ENCODE measurements around the gene WBP11. TPM values are rescaled to one million over a fixed set of nuclear protein-coding genes. Genes with fewer than 3 reads are reported as not detected.

The WBP11 gene
- total and polyA plus RNA-seq, 9 of the 15 experiments (the other 6 are each of a cell fraction or from before 2014, with no cell fraction given), result 7.7 to 60.8 (median 24.6) TPM

- no peaks in the 10 kb centered on the region for H3K79me2 ChIP-seq (ENCODE audit: control insufficient read depth, insufficient read depth, low read length)
- H3K4me3 ChIP-seq, result no peak overlapping the region
- DNase-seq (ENCODE audit: extremely low read depth in 1 of 4, low spot score in 3 of 4) (no peak), FAIRE-seq (no peak), ATAC-seq (no peak)
- intact Hi-C loops (cut with micrococcal nuclease), result no loop called here
- no peak overlapping the region for H3K4me2 ChIP-seq (ENCODE audit: insufficient read depth, low read length)
- in situ Hi-C loops (cut with MboI), result no loop called here
- no TSS peak for BruUV-seq (replicated peaks)
- H3K9me3 ChIP-seq (replicated peaks; ENCODE audit: control insufficient read depth, insufficient read depth, low read depth, low read length), result no peaks in the 10 kb centered on the region
- no peaks in the 10 kb centered on the region for H4K20me1 ChIP-seq (replicated peaks; ENCODE audit: control insufficient read depth, insufficient read depth, low read length)
- no peak overlapping the region for H3K9ac ChIP-seq (ENCODE audit: insufficient read depth in 1 of 2, low read depth in 2 of 2, low read length in 2 of 2)
- TF ChIP-seq ZFP1 (CRISPR knock-in tag; IDR thresholded peaks at IDR 0.05), result no peak
- no peak for TF ChIP-seq ZNF24 (IDR thresholded peaks at IDR 0.05)
- TF ChIP-seq FOXJ2 (tag; IDR thresholded peaks at IDR 0.05), result no peak
- no peak for TF ChIP-seq ZNF512 (tag; IDR thresholded peaks at IDR 0.05)
- H2AFZ ChIP-seq (ENCODE audit: low read depth, low read length), result no peak overlapping the region
- ChIA-PET POLR2A (no interaction called here), CTCF (ENCODE audit: low intra/inter-chr PET ratio) (no interaction called here)
- H3K27me3 ChIP-seq (ENCODE audit: control insufficient read depth in 2 of 2, insufficient read depth in 2 of 2, low read length in 2 of 2), result peaks cover 0 to 14% of the 10 kb centered on the region in 2 experiments; a peak in 2 of 5 replicates
- no peaks in the 10 kb centered on the region; a peak in 1 of 5 replicates for H3K4me1 ChIP-seq (replicated peaks in 1 of 2; ENCODE audit: control insufficient read depth in 2 of 2, insufficient read depth in 2 of 2, low read length in 2 of 2)
- 56% methylated on average over 31 of the region's 67 CpGs for WGBS (ENCODE audit: insufficient coverage, low coverage, missing lambda C conversion rate)
- H3K9me1 ChIP-seq (ENCODE audit: control insufficient read depth, insufficient read depth, low read length), result no peaks in the 10 kb centered on the region
- H3K27ac ChIP-seq (ENCODE audit: extremely low read depth, low read depth, low read length), result no peak overlapping the region
- no peaks in the 10 kb centered on the region for H3K36me3 ChIP-seq (ENCODE audit: control insufficient read depth, insufficient read depth, low read length)
Observed at GRCh38 chr12:14774074-14774905, 29.0 kb downstream of the WBP11 start.
